Aorta (tissue), 5 donors: ENCODE results near the gene SKI. TPM values are rescaled to one million over a fixed set of nuclear protein-coding genes. Genes with fewer than 3 reads are reported as not detected.
A peak's percentile ranks its signal among the peaks of the same experiment; 100 is the strongest.
"Not testable (repeated sequence)": the region's sequence is repeated elsewhere in the genome, so short reads cannot be mapped to it uniquely, and the experiment has no call there.

Source experiments
- ATAC-seq: fragments of 200-7000 bp; cut with Tn5 transposase; one replicate; pipeline ENCODE4 v1.9.1; 2022; ENCODE audit warnings: moderate library complexity; ENCODE audit not compliant: low FRiP score
- DNase-seq, 2 donors: peaks; one replicate each; pipeline ENCODE4 v3.0.0-alpha.2; 2020
- H3K27ac ChIP-seq, 2 donors: one replicate each; pipeline ENCODE4 v1.5.1; 2013; ENCODE audit warnings: low read length in 2 of 2, mild to moderate bottlenecking in 2 of 2, moderate library complexity in 2 of 2, control low read depth in 1 of 2, inconsistent platforms in 1 of 2, low read depth in 1 of 2
- H3K27me3 ChIP-seq, 2 donors: one replicate each; pipeline ENCODE4 v1.6.1; 2013; ENCODE audit warnings: control low read depth in 1 of 2, low read length in 1 of 2, mild to moderate bottlenecking in 1 of 2, moderate library complexity in 1 of 2; ENCODE audit not compliant: insufficient read depth in 2 of 2, control insufficient read depth in 1 of 2
- H3K36me3 ChIP-seq, 2 donors: one replicate each; pipeline ENCODE4 v1.6.1; 2013; ENCODE audit warnings: control low read depth in 1 of 2, low read length in 1 of 2, mild to moderate bottlenecking in 1 of 2; ENCODE audit not compliant: insufficient read depth in 2 of 2, control insufficient read depth in 1 of 2
- H3K4me1 ChIP-seq, 2 donors: one replicate each; pipeline ENCODE4 v1.6.1; 2013; ENCODE audit warnings: low read length in 2 of 2, control low read depth in 1 of 2, mild to moderate bottlenecking in 1 of 2, moderate library complexity in 1 of 2; ENCODE audit not compliant: insufficient read depth in 2 of 2, control insufficient read depth in 1 of 2
- H3K4me3 ChIP-seq, 2 donors: one replicate each; pipeline ENCODE4 v1.5.1; 2013; ENCODE audit warnings: low read length in 2 of 2, control low read depth in 1 of 2, mild to moderate bottlenecking in 1 of 2
- H3K9me3 ChIP-seq: one replicate; pipeline ENCODE4 v1.6.1; 2013; ENCODE audit warnings: mild to moderate bottlenecking, low read length; ENCODE audit not compliant: control insufficient read depth
- WGBS, 2 donors: extraction: QIAGEN DNeasy Blood & Tissue Kit; methylation state at CpG; one replicate each; pipeline ENCODE4 v1.1.7; 2013; 5-methylcytosine and 5-hydroxymethylcytosine counted together
- intact Hi-C, 2 donors: fragments of 100-400 bp; cut with DNase I; formaldehyde crosslinking; loops; one replicate each; pipeline versions ENCODE4 v1.14.2 to v1.15.0; 2022
- polyA plus RNA-seq, 2 donors: library from polyadenylated mRNA; stranded (reverse); fragments of 200-250 nt; gene quantifications; one replicate each; pipeline ENCODE4 v1.2.3, GENCODE V29; 2013
- total RNA-seq, 2 donors: library from RNA; stranded (reverse); fragmentation: NEBNext Ultra II Directional; extraction: Animal tissue kit (Norgen Biotek cat#: 25700); gene quantifications; one replicate each; pipeline ENCODE4 v1.2.1, GENCODE V29; 2021
- donor health status: healthy with polysubstance abuse.
- donor health status: Bipolar disorder and iron deficiency.
- donor health status: DM: no; HTN: no; CAD: no.
- donor health status: DM: no; HTN: no; CAD: no.
- donor health status: DM: yes; HTN: yes; CAD: no.

The SKI gene
- total and polyA plus RNA-seq, 4 donors, result 20.7 to 129 (median 74.1) TPM

DNA sequence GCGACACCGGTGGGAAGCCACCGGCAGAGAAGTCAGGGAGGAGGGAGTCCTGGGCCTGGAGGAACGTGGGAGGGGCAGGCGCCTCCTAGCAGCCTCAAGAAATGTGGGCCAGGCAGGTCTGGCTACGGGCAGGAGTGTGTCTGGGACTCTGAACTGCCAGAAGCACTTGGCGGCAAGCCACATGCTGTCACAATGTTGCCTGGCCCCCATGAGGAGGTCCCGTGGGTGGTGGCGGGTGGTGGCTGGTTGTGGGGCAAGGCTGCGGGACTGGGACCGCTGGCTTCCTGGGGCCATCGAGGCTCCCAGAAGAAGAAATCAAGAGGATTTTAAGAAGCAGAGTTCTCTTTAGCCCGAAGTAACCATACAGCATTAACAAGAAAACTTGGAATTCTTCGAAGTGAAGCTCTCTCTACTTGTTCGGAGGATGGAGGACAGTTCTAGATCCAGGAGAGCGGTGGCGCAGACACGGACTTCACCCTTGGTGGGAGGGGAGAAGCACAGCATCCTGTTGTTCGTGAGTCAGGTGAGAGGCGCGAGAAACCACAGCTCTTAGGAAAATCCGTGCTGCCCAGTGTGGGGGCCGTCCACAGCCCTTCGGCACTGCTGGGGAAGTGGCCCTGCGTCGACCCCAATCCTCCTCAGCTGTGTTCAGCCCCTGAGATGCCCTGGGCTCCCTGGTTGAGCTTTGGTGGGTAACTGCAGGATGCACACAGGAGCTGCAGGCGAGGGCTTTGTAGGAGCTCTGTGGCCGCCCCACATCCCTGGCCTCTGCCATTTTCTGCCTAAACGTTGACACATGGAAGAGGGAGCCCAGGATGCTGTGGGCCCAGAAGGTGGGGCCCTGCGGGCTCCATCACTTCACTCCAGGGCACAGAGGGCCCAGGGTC is 12.4 kb downstream of the SKI start:
- 37 to 38% methylated on average over 30 of the region's 30 CpGs for WGBS, 2 donors
- Histone ChIP-seq H3K4me3 (no peak overlapping the region), H3K27me3 (no peaks in the 10 kb centered on the region), H3K36me3 (no peaks in the 10 kb centered on the region), H3K27ac (peak overlapping the region in 1 of 2 donors; percentile 11), H3K4me1 (peaks cover 0 to 2% of the 10 kb centered on the region in 2 donors), H3K9me3 (no peaks in the 10 kb centered on the region)
- DNase-seq (peak; percentile 90 to 93), ATAC-seq (peak; percentile 54)
- intact Hi-C loops, result loop anchor here (2.0 to 5.0 kb wide), 2 partner anchors 33 to 42 kb away; no protein-coding TSS in a partner anchor

DNA sequence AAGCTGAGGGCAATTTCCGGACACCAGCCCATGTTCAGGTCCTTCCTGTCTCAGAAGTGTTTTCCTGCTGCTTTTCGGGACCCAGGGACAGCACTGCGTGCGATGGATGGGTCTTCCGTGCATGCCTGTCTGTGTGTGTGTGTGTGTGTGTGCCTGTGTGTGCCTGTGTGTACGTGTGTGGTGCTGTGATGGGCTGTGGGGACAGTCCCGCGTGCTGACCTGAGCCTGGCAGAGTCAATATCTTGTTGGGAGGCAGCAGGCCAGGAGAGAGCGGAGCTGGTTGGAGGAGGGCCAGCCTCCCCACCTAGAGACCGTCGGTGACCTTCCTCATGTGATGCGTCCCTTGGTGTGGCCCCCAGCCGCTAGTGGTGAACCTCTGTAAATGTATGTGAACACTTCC is 13.7 kb downstream of the SKI start:
- 57 to 59% methylated on average over 13 of the region's 13 CpGs for WGBS, 2 donors
- no peak for ATAC-seq
- intact Hi-C loops, result loop anchor here (2.0 to 5.0 kb wide), 2 partner anchors 35 to 43 kb away; no protein-coding TSS in a partner anchor
- no peaks in the 10 kb centered on the region for H3K4me1 ChIP-seq
- H3K9me3 ChIP-seq, result no peaks in the 10 kb centered on the region
- no peaks in the 10 kb centered on the region for H3K27me3 ChIP-seq
- no peak for DNase-seq
- no peaks in the 10 kb centered on the region for H3K36me3 ChIP-seq
- H3K4me3 ChIP-seq, result no peak overlapping the region
- no peak overlapping the region for H3K27ac ChIP-seq

- no peaks in the 10 kb centered on the region for H3K9me3 ChIP-seq
- H3K4me1 ChIP-seq, result peaks cover 0 to 2% of the 10 kb centered on the region in 2 donors
Observed at GRCh38 chr1:2242814-2243725, 15.0 kb downstream of the SKI start.

GRCh38 chr1:2247045-2247394 is 18.9 kb downstream of the SKI start:
- DNase-seq, H3K27ac ChIP-seq, H3K9me3 ChIP-seq, ATAC-seq, H3K4me1 ChIP-seq, H3K4me3 ChIP-seq, intact Hi-C loops, H3K27me3 ChIP-seq, H3K36me3 ChIP-seq: not testable (repeated sequence)
- 70 to 79% methylated on average over 7 of the region's 7 CpGs for WGBS, 2 donors

More at GRCh38 chr1:2242814-2243725, 15.0 kb downstream of the SKI start:
- WGBS, 2 donors, result 54 to 57% methylated on average over 33 of the region's 33 CpGs
- DNase-seq (no peak), ATAC-seq (no peak)
- no peaks in the 10 kb centered on the region for H3K27me3 ChIP-seq
- no peak overlapping the region for H3K27ac ChIP-seq
- H3K36me3 ChIP-seq, result no peaks in the 10 kb centered on the region
- no peak overlapping the region for H3K4me3 ChIP-seq
- intact Hi-C loops, result loop anchor here in 1 of 2 donors (5.0 kb wide), 1 partner anchor 36 kb away; no protein-coding TSS in a partner anchor

DNA sequence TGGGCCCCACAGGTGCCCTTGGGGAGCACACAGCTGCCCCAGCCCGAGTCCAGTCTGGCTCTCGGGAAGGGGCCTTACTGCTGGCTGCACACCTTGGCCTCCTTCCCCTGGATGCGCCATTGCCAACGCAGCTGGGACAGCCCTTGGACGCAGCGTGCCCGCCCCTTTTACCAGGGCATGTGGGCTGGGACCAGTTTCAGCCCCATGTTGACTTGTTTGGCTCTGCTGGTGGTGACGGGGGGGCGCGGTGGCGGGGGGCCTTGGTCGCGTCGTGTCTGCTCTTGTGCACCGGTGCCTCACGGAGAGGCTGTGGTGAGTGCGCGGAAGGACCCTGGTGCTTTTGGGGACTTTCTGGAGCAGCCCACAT is 19.6 kb downstream of the SKI start:
- Histone ChIP-seq H3K4me3 (no peak overlapping the region), H3K27ac (no peak overlapping the region), H3K9me3 (no peaks in the 10 kb centered on the region), H3K4me1 (peaks cover 0 to 2% of the 10 kb centered on the region in 2 donors), H3K27me3 (no peaks in the 10 kb centered on the region), H3K36me3 (no peaks in the 10 kb centered on the region)
- ATAC-seq (no peak), DNase-seq (no peak)
- 12 to 24% methylated on average over 18 of the region's 18 CpGs for WGBS, 2 donors
- intact Hi-C loops, result no loop called here

DNA sequence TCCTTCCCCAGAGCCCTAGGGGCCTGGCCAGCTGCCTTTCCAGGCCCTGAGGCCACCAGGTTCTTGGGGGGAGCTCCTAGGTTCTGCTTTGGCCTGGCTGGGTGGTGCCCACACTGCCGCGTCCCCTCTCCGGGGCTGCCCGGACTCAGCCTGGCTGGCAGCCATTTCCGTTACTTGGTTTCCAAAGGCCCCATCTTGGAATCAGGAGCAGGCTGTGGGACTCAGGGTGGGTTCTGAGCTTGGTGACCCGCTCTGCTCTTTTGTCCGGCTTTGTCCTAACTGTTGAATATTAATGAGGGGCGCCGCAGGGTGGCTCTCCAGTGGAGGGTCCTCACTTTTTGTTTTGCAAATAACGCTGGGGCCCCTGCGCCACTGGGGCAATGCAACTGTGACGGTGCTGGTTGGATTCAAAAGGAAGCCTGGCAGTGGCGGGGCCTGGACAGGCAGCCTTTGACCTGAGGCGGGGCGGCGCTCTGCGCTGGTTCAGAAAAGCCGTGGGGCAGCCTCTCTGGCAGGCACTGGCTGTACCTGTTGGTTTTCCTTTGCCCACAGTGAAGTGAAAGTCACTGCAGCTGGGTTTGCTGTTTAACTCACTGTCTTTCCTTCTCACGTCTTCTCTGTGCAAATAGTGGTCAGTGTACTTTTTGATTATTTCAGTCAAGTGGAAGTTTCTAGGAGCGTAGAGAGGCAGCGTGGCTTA is 20.2 kb downstream of the SKI start:
- Histone ChIP-seq H3K4me3 (no peak overlapping the region), H3K36me3 (no peaks in the 10 kb centered on the region), H3K27me3 (no peaks in the 10 kb centered on the region), H3K4me1 (peaks cover 0 to 2% of the 10 kb centered on the region in 2 donors), H3K9me3 (no peaks in the 10 kb centered on the region), H3K27ac (no peak overlapping the region)
- WGBS, 2 donors, result 49 to 55% methylated on average over 21 of the region's 21 CpGs
- no peak for DNase-seq
- intact Hi-C loops, result no loop called here
- no peak for ATAC-seq

GRCh38 chr1:2248854-2249558 is 20.9 kb downstream of the SKI start:
- no peak for ATAC-seq
- WGBS, 2 donors, result 43 to 47% methylated on average over 24 of the region's 24 CpGs
- Histone ChIP-seq H3K9me3 (no peaks in the 10 kb centered on the region), H3K4me3 (no peak overlapping the region), H3K36me3 (no peaks in the 10 kb centered on the region), H3K27me3 (no peaks in the 10 kb centered on the region), H3K27ac (no peak overlapping the region), H3K4me1 (peaks cover 0 to 2% of the 10 kb centered on the region in 2 donors)
- DNase-seq, result no peak
- intact Hi-C loops, result no loop called here

GRCh38 chr1:2249559-2249906 is 21.4 kb downstream of the SKI start:
- Histone ChIP-seq H3K9me3 (no peaks in the 10 kb centered on the region), H3K36me3 (no peaks in the 10 kb centered on the region), H3K27ac (no peak overlapping the region), H3K4me1 (peaks cover 0 to 2% of the 10 kb centered on the region in 2 donors), H3K27me3 (no peaks in the 10 kb centered on the region), H3K4me3 (no peak overlapping the region)
- 66 to 74% methylated on average over 8 of the region's 8 CpGs for WGBS, 2 donors
- no peak for ATAC-seq
- intact Hi-C loops, result no loop called here
- DNase-seq, result no peak
